Measurements from ENCODE around the gene RASGRF2.

DNA sequence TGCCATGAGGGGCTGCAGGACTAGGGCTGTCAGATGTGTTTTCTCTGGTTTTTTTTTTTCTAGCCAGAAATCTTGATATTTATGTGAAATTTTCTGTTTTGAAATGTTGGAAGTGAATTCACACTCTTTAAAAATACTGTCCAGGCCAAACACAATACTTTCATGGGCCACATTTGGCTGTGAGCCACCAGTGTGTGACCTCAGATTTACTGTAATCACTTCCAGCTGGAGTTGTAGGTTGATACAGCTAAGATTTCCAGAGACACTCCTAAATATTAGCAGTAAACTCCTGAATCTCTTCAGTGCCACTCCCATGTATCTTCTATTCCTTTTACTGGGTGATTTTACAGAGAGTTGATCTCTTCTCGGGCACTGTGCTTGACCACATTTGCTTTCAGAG is 180.8 kb downstream of the RASGRF2 start:
- TF ChIP-seq, protein P1, sequence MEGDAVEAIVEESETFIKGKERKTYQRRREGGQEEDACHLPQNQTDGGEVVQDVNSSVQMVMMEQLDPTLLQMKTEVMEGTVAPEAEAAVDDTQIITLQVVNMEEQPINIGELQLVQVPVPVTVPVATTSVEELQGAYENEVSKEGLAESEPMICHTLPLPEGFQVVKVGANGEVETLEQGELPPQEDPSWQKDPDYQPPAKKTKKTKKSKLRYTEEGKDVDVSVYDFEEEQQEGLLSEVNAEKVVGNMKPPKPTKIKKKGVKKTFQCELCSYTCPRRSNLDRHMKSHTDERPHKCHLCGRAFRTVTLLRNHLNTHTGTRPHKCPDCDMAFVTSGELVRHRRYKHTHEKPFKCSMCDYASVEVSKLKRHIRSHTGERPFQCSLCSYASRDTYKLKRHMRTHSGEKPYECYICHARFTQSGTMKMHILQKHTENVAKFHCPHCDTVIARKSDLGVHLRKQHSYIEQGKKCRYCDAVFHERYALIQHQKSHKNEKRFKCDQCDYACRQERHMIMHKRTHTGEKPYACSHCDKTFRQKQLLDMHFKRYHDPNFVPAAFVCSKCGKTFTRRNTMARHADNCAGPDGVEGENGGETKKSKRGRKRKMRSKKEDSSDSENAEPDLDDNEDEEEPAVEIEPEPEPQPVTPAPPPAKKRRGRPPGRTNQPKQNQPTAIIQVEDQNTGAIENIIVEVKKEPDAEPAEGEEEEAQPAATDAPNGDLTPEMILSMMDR (conservative IDR thresholded peaks at IDR 0.05; ENCODE audit: low read depth, low read length) = no peak
- TF ChIP-seq EZH2 (IDR thresholded peaks at IDR 0.05; ENCODE audit: low read length, unreplicated experiment) = no peak
- TF ChIP-seq EZH2phosphoT487 (IDR thresholded peaks at IDR 0.05; ENCODE audit: borderline replicate concordance, low read length) = no peak

Data from PC-3 (cell line).